ENCODE results near the gene TTN.

The TTN gene

DNA sequence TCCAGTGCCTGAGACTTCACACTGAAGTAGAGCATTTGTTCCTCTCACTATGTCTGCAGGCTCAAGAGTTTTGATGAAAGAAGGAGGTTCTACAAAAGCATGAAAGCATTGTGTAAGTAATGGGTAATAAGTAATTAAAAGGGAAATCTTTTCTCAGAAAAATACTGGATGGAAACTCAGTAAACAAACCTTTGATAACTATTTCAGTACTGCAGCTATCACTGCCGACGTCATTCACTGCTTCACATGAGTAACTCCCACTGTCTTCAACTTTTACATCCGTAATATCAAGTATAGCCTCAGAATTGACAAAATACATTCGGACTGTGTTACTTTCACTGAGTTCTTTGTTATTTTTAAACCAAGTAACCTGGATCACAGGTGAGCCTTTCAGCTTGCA, 72.7 kb downstream of the TTN start:
- DNase-seq (ENCODE audit: low read depth), result no peak
- no peak overlapping the region for H3K4me3 ChIP-seq (ENCODE audit: control insufficient read depth, low read depth, low read length)
- TF ChIP-seq, protein P1, sequence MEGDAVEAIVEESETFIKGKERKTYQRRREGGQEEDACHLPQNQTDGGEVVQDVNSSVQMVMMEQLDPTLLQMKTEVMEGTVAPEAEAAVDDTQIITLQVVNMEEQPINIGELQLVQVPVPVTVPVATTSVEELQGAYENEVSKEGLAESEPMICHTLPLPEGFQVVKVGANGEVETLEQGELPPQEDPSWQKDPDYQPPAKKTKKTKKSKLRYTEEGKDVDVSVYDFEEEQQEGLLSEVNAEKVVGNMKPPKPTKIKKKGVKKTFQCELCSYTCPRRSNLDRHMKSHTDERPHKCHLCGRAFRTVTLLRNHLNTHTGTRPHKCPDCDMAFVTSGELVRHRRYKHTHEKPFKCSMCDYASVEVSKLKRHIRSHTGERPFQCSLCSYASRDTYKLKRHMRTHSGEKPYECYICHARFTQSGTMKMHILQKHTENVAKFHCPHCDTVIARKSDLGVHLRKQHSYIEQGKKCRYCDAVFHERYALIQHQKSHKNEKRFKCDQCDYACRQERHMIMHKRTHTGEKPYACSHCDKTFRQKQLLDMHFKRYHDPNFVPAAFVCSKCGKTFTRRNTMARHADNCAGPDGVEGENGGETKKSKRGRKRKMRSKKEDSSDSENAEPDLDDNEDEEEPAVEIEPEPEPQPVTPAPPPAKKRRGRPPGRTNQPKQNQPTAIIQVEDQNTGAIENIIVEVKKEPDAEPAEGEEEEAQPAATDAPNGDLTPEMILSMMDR (conservative IDR thresholded peaks at IDR 0.05; ENCODE audit: control insufficient read depth, insufficient read depth, low read depth, low read length), result no peak

DNA sequence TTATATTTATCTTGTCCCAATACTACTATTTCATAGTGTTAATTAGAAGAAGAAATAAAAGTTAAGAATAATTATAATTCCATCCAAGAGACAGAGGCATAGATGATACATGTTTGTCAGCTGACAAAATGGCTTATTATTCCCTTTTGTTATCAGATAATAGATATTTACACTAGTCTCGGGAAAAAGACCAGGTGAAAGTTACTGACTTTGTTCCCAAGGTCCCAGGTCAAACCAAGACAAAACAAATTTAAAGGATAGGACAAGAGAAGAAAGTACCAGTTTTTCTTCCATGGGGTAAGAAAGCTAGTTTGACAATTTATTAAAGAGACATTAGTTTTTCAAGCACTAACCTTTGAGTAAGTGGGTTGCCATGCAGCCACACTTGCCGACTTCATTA, 73.2 kb downstream of the TTN start:
- H3K4me3 ChIP-seq (ENCODE audit: control insufficient read depth, low read depth, low read length), result no peak overlapping the region
- no peak for DNase-seq (ENCODE audit: low read depth)
- TF ChIP-seq, protein P1 (conservative IDR thresholded peaks at IDR 0.05; ENCODE audit: control insufficient read depth, insufficient read depth, low read depth, low read length), result no peak

DNA sequence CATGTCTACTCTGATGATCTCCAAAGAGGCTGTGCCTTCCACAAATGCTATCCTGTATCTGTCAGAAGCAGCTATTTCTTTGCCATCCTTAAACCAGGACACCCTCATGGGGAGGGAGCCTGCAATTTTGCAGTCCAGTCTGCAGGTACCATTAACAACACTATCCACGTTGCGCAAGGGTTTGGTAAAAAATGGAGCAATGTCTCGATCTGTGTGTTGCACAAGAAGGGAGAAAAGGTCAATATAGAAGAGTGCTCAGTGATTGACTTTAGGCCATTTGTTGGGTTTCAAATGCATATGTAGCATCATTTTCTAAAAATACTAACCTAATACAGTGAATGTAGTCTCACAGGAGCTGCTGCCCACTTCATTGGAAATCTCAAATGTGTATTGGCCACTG, 74.3 kb downstream of the TTN start:
- TF ChIP-seq, protein P1 (conservative IDR thresholded peaks at IDR 0.05; ENCODE audit: control insufficient read depth, insufficient read depth, low read depth, low read length), result no peak
- DNase-seq (ENCODE audit: low read depth), result no peak

DNA sequence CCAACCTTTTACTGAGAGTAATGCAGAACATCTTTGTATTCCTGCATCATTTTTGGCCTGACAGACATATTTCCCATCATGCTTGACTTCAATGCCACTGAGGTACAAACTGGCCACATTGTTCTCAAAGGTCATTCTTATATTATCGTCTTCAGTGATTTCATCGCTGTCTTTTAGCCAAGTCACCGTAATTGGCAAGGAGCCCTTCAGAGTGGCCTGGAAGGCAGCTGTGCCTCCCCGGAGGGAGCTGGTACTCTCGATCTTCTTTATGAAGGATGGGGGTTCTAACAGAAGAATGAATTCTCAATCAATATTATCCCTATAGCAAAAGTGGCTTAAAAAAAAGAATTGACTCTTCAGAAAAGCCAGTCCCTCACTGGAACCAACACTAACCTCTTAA, 75.9 kb downstream of the TTN start:
- H3K4me3 ChIP-seq (ENCODE audit: control insufficient read depth, low read depth, low read length), result no peak overlapping the region
- DNase-seq (ENCODE audit: low read depth), result no peak
- TF ChIP-seq, protein P1 (conservative IDR thresholded peaks at IDR 0.05; ENCODE audit: control insufficient read depth, insufficient read depth, low read depth, low read length), result no peak

More for the DNA sequence above, 74.3 kb downstream of the TTN start:
- H3K4me3 ChIP-seq (ENCODE audit: control insufficient read depth, low read depth, low read length), result no peak overlapping the region

DNA sequence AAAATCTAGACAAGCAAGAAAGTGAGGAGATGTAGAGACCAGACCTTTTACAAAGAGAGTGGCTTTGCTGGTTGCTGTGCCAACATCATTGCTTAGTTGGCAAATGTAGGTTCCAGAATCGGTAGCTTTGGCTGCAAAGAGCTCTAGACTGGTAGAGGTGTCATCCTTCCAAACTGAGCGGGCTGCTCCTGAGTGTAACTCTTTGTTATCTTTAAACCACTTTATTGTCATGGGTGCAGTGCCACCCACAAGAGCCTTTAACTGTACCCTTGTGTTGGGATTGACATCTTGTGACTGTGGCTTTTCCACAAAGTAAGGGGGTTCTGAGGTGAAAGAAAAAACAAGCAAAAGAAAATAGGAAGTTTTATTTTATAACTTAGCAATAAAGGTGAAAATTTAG, 77.2 kb downstream of the TTN start:
- no peak for DNase-seq (ENCODE audit: low read depth)
- no peak overlapping the region for H3K4me3 ChIP-seq (ENCODE audit: control insufficient read depth, low read depth, low read length)
- TF ChIP-seq, protein P1 (conservative IDR thresholded peaks at IDR 0.05; ENCODE audit: control insufficient read depth, insufficient read depth, low read depth, low read length), result no peak

DNA sequence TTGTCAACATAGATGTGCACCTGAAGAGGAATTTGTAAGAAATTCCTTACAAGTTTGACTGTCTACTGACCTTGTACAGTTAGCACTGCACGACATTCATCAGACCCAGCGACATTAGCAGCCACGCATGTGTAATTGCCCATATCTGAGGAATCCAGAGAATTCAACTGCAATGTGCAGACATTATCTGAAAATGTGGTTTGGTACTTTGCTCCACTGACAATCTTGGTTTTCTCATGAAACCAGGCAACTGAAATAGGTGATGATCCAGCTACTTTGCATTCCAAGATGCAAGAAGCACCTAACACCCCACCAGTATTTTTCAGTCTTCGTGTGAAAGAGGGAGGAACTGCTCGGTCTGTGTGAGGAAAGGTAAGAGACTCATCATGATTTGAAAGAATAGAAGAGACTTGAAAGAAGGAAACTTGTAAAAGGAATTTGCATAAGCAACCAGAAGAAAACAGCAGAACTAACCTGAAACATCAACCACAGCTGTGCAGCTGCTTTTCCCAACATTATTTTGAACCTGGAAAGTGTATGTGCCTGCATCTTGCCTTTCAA, 83.4 kb downstream of the TTN start:
- TF ChIP-seq, protein P1 (conservative IDR thresholded peaks at IDR 0.05; ENCODE audit: control insufficient read depth, insufficient read depth, low read depth, low read length), result no peak
- no peak overlapping the region for H3K4me3 ChIP-seq (ENCODE audit: control insufficient read depth, low read depth, low read length)
- DNase-seq (ENCODE audit: low read depth), result no peak

DNA sequence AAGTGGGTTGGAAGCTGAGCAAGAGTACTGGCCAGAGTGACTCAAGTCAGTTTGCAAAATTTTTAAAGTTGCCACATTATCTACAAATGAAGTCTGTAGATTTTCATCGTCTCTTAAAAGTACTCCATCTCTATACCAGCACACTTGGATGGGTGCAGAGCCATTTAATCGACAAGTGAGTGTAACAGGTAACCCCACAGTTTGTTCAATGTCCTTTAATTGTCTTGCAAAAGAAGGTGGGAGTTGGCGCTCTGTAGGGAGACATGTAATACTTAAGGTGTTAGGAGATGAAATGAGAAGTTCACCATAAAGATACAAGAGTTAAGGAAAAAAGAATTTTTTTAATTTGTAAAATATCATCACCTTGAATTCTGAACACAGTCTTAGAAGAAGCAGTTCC, 84.9 kb downstream of the TTN start:
- no peak for DNase-seq (ENCODE audit: low read depth)
- no peak overlapping the region for H3K4me3 ChIP-seq (ENCODE audit: control insufficient read depth, low read depth, low read length)
- TF ChIP-seq, protein P1 (conservative IDR thresholded peaks at IDR 0.05; ENCODE audit: control insufficient read depth, insufficient read depth, low read depth, low read length), result no peak

Data from fibroblast of mammary gland (primary cell).